ENCODE data around the gene TRABD2A. TPM values are rescaled to one million over a fixed set of nuclear protein-coding genes. Genes with fewer than 3 reads are reported as not detected.

Gene TRABD2A
- total and polyA plus RNA-seq, 4 donors = 0.26 to 10.3 (median 0.55) TPM

- no peak for TF ChIP-seq JUND (IDR thresholded peaks at IDR 0.05)
- no peak for TF ChIP-seq YY1 (IDR thresholded peaks at IDR 0.05)
- no peak for TF ChIP-seq TAF1 (conservative IDR thresholded peaks at IDR 0.05)
- TF ChIP-seq HNF4G (IDR thresholded peaks at IDR 0.05) = no peak
- no peak for TF ChIP-seq GABPA (IDR thresholded peaks at IDR 0.05 in 1 of 2, conservative IDR thresholded peaks at IDR 0.05 in 1 of 2)
- no peak for TF ChIP-seq SP1 (IDR thresholded peaks at IDR 0.05)
- TF ChIP-seq RXRA (IDR thresholded peaks at IDR 0.05) = no peak
- no peak for TF ChIP-seq RAD21 (IDR thresholded peaks at IDR 0.05)
- no peak for TF ChIP-seq MAX (IDR thresholded peaks at IDR 0.05)
- TF ChIP-seq FOXA1 (IDR thresholded peaks at IDR 0.05) = no peak
- no peak for TF ChIP-seq EGR1 (IDR thresholded peaks at IDR 0.05; ENCODE audit: low read depth in 2 of 2)
- TF ChIP-seq NR2F2 (IDR thresholded peaks at IDR 0.05) = no peak
- TF ChIP-seq FOXA2 (IDR thresholded peaks at IDR 0.05) = no peak
- H3K4me1 ChIP-seq (ENCODE audit: control insufficient read depth in 4 of 4, insufficient read depth in 4 of 4, low read length in 3 of 4) = peaks cover 0 to 6% (median 4%) of the 10 kb centered on the region in 4 donors
- peak overlapping the region in 1 of 2 donors; percentile 69 for H3K27ac ChIP-seq (ENCODE audit: low read depth in 1 of 2, low read length in 2 of 2)
- no peaks in the 10 kb centered on the region for H3K36me3 ChIP-seq (ENCODE audit: control insufficient read depth in 4 of 4, insufficient read depth in 3 of 4, low read depth in 1 of 4, low read length in 3 of 4)
- no peaks in the 10 kb centered on the region for H3K9me3 ChIP-seq (ENCODE audit: control insufficient read depth in 4 of 4, low read length in 3 of 4)
- H3K9ac ChIP-seq (ENCODE audit: low read depth in 1 of 2, low read length in 2 of 2) = peak overlapping the region in 1 of 2 donors; percentile 28
- no peaks in the 10 kb centered on the region for H3K27me3 ChIP-seq (ENCODE audit: control insufficient read depth in 4 of 4, insufficient read depth in 4 of 4, low read length in 3 of 4)
- WGBS = 89% methylated on average over 2 of the region's 2 CpGs
- no peak for DNase-seq (ENCODE audit: low spot score)
- H3K4me3 ChIP-seq (ENCODE audit: low read depth in 1 of 3, low read length in 3 of 3) = peak overlapping the region in 1 of 3 donors; percentile 55
Observed at GRCh38 chr2:84889332-84889731, 8.4 kb upstream of the TRABD2A start.

- H3K9ac ChIP-seq (ENCODE audit: low read depth in 1 of 2, low read length in 2 of 2) = peak overlapping the region in 1 of 2 donors; percentile 28
- TF ChIP-seq CTCF (IDR thresholded peaks at IDR 0.05; ENCODE audit: low read depth, low read length, missing input control) (no peak), SP1 (IDR thresholded peaks at IDR 0.05) (peak; percentile 27), NR2F2 (IDR thresholded peaks at IDR 0.05) (no peak), RAD21 (IDR thresholded peaks at IDR 0.05) (no peak), GABPA (IDR thresholded peaks at IDR 0.05 in 1 of 2, conservative IDR thresholded peaks at IDR 0.05 in 1 of 2) (peak in 1 of 2 donors; percentile 48), REST (IDR thresholded peaks at IDR 0.05) (no peak), HNF4G (IDR thresholded peaks at IDR 0.05) (no peak), EGR1 (IDR thresholded peaks at IDR 0.05; ENCODE audit: low read depth in 2 of 2) (no peak), FOXA2 (IDR thresholded peaks at IDR 0.05) (no peak)
- 50% methylated on average over 6 of the region's 6 CpGs for WGBS
- H3K4me3 ChIP-seq (ENCODE audit: low read depth in 1 of 3, low read length in 3 of 3) = peak overlapping the region in 2 of 3 donors; percentile 37 to 55
- H3K36me3 ChIP-seq (ENCODE audit: control insufficient read depth in 4 of 4, insufficient read depth in 3 of 4, low read depth in 1 of 4, low read length in 3 of 4) = no peaks in the 10 kb centered on the region
- no peaks in the 10 kb centered on the region for H3K9me3 ChIP-seq (ENCODE audit: control insufficient read depth in 4 of 4, low read length in 3 of 4)
- H3K27me3 ChIP-seq (ENCODE audit: control insufficient read depth in 4 of 4, insufficient read depth in 4 of 4, low read length in 3 of 4) = no peaks in the 10 kb centered on the region
- peaks cover 0 to 6% (median 4%) of the 10 kb centered on the region in 4 donors for H3K4me1 ChIP-seq (ENCODE audit: control insufficient read depth in 4 of 4, insufficient read depth in 4 of 4, low read length in 3 of 4)
- no peak for DNase-seq (ENCODE audit: low spot score)
- H3K27ac ChIP-seq (ENCODE audit: low read depth in 1 of 2, low read length in 2 of 2) = peak overlapping the region; percentile 10 to 69
Observed at GRCh38 chr2:84888401-84889276, 7.8 kb upstream of the TRABD2A start.

Data from liver (tissue), 9 donors.